ENCODE measurements around the gene GABRB3.

- no peak for TF ChIP-seq CTCF (IDR thresholded peaks at IDR 0.05; ENCODE audit: insufficient read depth, low read depth, low read length)
- TF ChIP-seq EZH2 (IDR thresholded peaks at IDR 0.05; ENCODE audit: insufficient read depth, low read length) = no peak
These were observed 33.9 kb downstream of the GABRB3 start for GRCh38 chr15:26738996-26739395.

Data from astrocyte (in vitro differentiated cells and primary cell).